Ramos (cell line): ENCODE measurements around the gene BCL2L15.
"Not testable (repeated sequence)": the region's sequence is repeated elsewhere in the genome, so short reads cannot be mapped to it uniquely, and the experiment has no call there.

Experiments used
- in situ Hi-C: fragments of 300-500 bp; cut with MboI; formaldehyde crosslinking; loops from one replicate; pipeline ENCODE4 v1.14.3; 2022; ENCODE audit warnings: low sequenced_read_pairs; ENCODE audit not compliant: unreplicated experiment

Gene BCL2L15

DNA sequence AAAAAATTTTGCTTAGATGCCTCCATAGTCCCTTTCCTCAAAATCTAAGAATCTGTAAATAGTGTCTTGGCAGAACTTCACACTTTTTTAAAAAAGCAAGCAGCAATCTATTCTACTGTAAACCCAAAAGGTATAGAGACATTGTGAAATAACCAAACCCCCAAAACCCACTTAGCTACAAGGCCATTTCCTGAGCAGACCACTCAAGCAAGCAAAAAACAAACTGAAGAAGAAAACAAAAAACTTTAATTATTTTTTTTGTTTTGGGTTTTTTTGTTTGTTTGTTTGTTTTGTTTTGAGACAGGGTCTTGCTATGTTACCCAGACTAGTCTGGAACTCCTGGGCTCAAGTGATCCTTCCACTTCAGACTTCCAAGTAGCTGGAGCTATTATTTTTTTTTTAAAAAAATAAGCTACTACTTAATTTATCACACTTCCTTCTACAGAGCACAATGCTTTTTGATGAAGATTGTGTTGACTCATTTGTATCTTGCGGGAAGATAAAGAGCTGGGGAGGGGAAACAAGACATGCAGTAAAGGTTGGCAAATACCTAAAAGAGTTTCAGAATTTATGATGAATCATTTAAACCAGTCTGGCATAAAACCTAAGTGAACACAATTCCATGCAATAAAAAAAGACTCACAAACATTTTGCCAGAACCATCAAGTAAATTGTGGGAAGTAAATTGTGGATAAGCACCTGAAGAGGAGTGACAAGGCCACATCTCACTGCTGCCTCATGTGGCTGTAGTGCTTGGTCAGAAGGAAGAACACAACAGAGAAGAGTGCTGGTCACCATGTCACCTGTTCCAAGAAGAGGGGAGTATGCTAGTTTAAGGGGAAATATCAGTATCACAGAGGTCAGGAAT, 13.1 kb downstream of the BCL2L15 start:
- in situ Hi-C loops: no loop called here

DNA sequence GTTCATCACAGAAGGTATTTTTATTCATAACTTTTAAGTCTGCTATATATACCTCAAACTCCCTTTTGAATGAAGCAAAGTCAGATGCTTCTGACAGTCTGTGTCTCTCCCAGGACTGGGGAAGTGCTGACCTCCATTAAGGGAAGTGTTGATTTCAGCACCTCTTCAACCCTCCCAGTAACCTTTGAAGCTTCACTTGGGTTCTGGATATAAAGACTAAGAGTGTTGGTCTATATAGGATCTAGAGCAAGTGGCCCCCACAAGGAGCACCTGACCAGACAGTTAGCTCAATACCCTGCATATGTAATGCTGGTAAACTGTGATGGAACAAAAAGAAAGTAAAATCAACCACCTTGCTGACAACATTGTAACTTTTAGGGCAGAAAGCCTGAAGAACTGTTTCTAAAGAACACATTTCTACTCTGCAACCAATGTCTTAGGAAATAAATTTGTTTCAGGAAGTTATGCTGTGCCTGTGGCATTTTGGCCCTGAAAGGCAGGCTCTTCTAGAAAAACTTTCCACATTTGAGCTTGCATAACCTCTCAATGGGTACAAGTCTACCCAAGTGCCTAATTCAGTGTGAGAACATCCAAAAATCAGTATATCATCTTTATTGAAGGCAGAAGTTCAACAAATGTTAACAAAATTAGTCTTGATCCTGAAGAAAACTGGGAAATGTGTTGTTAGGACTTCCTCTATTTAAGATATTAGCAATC, 15.0 kb downstream of the BCL2L15 start:
- in situ Hi-C loops: no loop called here

DNA sequence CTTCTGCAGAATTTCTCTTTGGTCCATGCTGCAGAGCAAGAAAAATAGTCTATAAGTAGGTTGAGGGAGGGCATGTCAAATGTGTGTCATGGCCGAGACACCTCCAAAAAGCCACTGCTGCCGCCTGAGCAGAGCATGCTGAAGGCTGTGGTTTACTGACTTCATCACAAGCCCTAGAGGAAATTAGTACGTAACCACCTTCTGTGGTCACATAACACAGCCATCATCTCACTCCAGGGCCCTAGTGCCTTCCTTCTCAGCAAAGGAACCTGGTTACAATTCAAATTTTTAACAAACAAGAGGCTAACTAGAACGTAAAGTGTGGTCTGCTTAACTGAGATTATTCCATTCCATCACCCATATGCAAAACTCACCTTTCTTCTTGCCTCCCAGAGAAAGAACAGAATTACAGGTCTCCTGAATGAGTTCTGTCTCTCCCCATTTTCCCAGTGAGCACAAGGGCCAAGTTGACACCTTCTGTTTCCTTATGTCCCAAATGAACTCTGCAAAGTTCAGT, 15.7 kb downstream of the BCL2L15 start, which contains the start of gene PTPN22:
PTPN22 (minus strand) TSS at position 116 of the 517 bp plus-strand sequence.
- in situ Hi-C loops: no loop called here

DNA sequence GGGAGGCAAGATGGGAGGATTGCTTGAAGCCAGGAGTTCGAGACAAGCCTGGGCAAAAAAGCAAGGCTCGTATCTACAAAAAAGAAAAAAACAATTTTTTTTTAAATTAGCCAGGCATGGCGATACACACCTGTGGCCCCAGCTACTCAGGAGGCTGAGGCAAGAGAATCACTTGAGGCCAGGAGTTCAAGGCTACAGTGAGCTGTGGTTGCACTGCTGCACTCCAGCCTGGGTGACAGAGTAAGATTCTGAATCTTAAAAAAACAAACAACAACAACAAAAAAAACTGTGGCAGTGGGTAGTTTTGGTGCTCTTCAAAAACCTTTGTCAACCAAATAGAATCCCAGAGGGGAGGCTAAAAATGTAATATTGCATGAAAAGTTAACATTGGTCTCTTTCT, 16.6 kb downstream of the BCL2L15 start:
- in situ Hi-C loops: no loop called here

DNA sequence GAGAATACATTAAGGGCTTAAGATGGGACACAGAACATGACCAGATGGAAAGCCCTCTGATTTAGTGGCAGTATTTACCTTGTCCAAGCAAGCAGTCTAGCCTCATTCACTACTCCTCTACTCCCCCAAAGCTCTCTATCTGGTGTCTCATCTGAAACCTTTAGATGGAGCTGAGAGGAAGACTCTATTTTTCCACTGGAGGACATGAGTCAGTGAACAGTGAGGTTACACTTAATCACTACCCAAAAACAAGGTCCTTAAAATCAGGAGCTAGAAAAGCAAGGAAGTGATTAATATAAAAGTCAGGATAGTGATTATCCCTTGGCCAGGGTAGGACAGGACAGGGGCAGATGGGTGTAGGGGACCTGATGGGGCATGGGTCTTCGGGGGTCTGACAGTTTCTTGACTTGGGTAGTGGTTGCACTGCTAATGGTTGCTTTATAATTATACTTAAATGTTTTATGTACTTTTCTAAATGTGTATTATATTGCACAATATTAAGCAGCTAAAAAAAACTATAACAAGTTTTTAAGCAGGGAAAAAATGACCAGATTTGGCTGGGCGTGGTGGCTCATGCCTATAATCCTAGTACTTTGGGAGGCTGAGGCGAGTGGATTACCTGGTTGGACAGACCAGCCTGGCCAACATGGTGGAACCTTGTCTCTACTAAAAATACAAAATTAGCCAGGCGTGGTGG, 18.8 kb downstream of the BCL2L15 start:
- in situ Hi-C loops: no loop called here

DNA sequence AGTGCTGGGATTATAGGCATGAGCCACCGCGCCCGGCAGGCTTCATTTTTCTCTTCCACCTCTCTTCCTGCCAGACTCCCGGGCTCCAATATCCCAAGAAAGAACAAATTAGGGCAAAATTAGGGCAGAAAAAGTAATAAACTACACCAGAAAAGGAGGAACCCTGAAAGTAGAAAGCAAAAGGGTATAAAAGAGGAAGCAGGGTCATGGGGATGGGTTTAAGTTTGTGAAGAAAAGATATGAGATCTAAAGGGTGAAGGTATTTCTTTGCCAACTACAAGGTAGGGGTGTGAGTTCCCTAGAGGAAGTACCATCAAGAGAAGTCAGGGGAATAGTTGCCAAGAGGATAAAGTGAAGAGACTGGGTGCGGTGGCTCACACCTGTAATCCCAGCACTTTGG, 25.7 kb downstream of the BCL2L15 start:
- in situ Hi-C loops: no loop called here

DNA sequence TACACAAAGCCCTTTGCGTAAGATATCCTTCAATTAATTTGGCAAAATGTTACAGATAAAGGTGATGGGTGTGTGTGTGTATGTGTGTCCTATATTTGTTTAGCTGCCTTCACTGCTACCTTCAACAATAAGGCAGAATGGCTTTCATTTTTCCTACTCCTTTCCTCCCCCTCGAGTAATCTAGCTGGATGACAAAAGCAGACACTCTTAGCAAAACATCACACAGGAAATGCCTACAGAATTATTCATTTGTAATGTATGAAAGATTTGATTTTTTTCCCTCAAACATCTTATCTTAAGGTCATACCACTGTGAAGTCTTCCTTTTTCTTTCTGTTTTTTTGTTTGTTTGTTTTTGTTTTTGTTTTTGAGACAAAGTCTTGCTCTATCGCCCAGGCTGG, 26.5 kb downstream of the BCL2L15 start:
- in situ Hi-C loops: no loop called here

DNA sequence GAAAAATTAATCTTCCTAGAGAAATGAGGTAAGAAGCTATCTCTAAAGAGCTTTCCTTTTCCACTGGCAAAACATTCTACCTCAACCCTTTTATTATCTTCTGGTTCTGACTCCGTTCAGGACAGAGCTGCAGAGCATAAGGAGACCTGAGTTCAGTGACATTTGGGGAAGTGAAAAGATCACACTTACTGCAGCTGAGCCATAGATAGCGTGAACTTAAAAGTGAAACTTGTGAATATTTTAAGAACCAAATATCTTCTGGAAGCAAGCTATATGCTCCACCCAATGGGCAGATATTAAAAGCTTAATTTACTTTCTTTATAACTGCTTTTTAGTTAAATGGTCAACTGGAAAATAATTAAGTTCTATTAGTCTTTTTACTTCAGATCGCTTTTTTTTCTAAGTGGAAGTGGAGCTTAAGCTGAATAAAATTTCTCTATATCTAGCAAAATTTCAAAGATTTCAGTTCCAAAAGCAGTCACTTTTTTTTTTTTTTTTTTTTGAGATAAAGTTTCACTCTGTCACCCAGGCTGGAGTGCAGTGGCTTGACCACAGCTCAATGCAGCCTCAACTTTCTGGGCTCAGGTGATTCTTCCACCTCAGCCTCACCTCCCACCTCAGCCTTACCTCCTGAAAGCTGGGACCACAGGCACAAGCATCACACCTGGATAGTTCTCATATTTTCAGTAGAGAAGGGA, 27.8 kb downstream of the BCL2L15 start:
- in situ Hi-C loops: no loop called here

DNA sequence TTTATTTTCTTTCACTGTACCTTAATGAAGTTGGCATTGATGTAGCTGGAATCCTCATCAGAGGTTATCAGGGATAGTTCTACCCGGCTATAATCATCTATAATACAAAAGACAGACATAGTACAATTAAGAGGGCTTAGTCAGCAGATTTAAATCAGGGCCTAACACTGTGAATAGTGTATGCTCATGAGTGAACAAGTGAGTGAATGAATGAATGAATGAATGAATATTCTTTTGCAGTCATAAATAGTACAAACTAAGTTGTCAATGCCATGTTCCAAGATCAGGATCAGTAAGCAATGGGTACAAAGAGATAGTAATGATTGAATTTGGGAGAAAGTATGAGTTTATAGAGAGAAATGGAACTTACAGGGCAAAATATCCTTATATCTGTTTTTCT, 28.4 kb downstream of the BCL2L15 start:
- in situ Hi-C loops: no loop called here

DNA sequence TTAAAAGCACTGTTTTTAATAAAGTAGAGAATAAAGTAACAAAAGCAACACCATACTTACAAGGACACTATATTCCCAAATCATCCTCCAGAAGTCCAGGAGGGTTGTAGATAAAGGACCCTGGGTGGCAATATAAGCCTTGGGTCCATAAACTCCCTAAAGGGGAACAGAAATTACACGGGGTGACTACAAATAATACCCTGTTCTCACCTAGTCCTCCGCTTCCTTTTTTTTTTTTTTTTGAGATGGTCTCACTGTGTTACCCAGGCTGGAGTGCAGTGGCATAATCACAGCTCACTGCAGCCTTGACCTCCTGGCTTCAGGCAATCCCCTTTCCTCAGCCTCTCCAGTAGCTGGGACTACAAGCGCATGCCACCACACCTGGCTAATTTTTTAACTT, 29.0 kb downstream of the BCL2L15 start:
- in situ Hi-C loops: no loop called here

DNA sequence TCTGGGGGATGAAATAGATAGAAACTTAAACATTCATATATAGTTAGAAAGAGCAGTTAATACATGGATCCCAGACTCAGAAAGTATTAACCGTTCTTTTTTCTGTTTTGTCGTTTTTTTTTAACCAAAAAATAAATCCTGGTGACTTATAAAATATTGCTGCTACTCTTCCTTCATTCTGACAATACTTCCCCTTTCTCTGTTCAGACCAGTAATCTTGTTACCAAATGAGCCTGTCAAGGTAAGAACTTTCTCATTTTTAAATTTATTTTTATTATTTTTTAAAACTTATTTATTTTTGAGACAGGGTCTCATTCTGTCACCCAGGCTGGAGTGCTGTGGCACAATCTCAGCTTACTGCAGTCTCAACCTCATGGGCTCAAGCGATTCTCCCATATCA, 29.6 kb downstream of the BCL2L15 start:
- in situ Hi-C loops: no loop called here

DNA sequence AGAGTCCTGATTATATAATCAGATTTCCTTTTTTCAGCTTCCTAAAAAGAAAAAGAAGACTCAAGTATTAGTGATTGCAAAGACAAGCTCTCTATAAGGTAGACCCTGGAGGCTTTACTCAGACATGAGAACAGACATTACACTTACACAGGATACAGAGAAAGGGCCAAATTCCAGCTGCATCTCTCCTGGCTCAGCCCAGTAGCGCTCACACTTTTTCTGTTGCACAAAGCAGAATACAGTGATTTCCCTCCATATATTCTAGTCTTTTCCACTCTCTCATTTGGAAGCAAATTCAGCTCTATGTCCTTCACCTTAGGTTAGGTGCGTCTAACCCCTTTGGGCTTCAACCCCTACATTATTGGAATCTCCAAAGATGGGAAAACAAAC, 31.0 kb downstream of the BCL2L15 start:
- in situ Hi-C loops: no loop called here

DNA sequence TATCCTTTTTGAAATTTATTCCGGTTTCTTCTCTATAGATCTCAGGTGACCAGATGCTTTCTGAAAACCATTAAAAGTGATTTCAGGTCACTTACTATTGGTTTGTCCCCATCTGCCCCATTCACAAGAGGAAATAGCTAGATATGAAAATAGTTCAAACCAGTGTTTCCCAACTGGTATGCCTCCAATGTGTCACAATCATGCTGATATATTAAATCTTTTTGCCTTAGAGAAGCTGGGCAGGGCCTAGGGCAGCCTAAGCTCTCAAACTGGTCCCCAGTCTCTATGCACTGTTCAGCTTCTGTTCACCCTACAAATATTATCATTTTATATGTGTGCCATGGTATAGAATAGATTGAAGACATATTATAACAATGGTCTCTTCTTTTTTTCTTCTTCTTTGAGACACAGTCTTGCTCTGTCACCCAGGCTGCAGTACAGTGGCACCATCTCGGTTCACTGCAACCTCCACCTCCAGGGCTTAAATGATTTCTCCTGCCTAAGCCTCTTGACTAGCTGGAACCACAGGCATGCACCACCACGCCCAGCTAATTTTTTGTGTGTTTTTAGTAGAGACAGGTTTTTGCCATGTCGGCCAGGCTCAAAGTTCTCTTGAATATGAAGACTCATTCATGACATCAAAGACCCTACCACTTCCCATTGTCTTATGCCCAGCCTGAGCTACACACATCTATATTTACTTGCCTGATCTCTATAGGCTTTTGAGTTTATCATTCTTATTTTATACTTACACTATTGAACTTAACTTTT, 31.6 kb downstream of the BCL2L15 start:
- in situ Hi-C loops: no loop called here

DNA sequence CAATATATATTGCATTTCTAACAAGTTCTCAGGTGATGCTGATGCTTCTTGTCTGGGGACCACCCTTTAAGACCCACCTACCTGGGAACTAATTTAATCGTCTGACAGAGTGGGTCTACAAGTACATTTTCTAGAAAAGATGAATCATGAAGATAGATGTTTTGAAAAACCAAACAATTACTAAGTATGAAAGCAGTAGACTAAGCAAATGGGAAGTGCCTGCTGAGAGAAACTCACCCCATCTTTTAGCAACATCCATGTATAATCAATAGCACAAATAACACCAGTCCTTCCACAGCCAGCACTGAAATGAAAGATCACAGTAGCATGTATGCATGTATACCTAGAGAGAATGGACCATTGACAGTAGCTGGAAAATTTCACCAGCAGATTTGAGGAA, 33.1 kb downstream of the BCL2L15 start:
- in situ Hi-C loops: no loop called here

DNA sequence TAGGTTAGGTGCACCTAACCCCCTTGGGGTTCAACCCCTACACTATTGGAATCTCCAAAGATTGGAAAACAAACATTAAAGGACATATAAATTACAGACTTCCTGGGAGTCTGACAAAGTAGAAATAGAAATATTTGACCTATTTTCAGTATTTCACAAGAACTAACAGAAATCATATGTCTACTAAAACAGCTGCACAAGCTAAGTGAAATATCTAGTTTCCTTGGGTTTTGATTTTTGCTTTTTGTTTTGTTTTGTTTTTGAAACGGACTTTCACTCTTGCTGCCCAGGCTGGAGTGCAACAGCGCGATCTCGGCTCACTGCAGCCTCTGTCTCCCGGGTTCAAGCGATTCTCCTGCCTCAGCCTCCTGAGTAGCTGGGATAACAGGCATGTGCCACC, 34.7 kb downstream of the BCL2L15 start:
- in situ Hi-C loops: not testable (repeated sequence)

DNA sequence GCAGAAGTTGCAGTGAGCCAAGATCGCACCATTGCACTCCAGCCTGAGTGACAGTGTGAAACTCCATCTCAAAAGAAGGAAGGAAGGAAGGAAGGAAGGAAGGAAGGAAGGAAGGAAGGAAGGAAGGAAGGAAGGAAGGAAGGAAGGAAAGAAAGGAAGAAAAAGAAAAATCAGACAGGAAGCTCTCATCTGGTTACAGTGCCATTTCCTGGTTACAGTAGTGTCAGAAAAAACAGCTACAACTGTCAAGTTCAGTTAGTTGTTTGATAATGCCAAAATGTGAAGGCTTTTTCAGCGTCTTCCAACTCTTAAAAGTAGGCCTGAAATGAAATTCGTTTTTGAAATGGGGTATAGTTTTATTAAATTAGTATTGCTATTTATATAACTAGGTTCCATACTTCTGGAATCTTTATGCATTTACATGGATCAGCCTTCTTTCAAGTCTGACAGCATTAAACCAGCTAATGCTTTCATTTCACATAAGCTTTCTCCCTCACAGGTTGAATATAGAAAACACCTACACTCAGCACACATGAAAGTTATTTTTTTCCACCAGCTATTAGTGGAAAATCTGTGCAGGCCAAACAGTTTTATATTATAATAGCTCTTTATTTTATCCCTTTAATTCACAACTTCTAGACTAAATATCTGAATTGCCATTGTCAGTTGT, 37.1 kb downstream of the BCL2L15 start:
- in situ Hi-C loops: no loop called here

DNA sequence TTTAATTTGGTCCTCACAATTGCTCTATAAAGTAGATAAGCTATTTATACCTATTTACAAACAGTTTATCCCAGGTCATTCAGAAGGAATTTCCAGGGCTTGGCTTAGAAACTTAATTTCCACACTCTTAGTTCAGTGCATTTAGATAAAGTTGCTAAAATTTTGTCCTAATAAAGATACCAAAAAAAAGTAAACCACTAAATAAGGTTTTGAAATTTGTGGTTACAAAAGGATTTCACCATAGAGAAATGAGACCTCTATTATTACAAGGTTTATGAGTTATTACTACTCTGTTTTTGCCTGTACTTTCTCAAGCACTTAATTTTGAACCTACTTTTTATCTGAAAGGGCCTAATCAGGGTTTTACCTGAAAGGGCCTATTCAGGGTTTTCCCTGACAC, 38.3 kb downstream of the BCL2L15 start:
- in situ Hi-C loops: loop anchor here (25.0 kb wide), 1 partner anchor 438 kb away; no protein-coding TSS in a partner anchor

DNA sequence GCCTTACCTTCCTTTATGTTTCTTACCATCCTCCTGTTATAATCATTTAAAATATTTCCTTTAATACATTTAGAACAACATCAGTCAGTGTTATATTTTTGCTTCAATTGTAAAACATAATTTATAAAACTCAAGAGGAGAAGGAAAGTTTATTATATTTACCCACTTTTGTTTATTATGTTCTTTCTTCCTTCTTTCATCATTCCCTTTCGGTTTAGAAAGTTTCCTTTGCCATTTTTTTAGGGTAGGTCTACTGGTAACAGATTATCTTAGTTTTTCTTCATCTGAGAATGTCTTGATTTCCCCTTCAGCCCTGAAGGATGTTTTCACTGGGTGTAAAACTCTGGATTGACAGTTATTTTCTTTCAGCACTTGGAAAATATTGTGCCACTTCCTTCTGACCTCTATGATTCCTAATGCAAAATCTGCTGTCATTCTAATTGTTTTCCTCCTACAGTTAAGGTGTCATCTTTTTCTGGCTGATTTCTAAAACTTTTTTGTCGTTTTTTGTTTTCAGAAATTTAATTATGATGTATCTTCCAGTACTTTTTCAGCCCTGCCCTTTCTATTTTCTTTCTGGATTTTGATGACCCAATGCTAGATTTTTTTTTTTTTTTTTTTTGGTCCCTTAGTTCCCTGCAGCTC, 40.9 kb downstream of the BCL2L15 start:
- in situ Hi-C loops: loop anchor here (25.0 kb wide), 1 partner anchor 441 kb away; no protein-coding TSS in a partner anchor
